Measurements from ENCODE around the gene PRKACA.

DNA sequence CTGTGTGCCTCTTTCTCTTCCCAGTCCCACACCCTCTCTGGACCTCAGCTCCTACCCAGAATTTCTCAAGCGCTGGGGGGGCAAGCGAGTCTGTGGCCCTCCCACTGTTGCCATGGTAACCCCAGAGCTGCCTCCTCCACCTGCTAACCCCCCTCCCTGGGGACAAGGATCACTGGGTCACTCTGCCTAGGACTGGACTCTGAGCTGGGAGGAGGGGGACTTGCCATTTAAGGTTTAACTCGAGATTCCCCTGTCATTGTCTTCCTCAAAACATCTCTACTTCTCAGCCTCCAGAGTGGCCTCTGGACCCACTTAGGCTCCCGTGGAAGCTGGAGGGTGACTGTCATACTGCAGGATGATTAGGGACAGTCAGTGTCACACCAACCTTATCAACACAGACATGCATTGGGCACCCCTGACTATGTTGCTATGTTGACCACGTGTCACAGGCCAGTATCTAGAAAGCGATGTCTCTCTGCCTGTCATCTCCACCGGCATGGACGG lies 57.9 kb downstream of the PRKACA start:
- TF ChIP-seq, protein P1, sequence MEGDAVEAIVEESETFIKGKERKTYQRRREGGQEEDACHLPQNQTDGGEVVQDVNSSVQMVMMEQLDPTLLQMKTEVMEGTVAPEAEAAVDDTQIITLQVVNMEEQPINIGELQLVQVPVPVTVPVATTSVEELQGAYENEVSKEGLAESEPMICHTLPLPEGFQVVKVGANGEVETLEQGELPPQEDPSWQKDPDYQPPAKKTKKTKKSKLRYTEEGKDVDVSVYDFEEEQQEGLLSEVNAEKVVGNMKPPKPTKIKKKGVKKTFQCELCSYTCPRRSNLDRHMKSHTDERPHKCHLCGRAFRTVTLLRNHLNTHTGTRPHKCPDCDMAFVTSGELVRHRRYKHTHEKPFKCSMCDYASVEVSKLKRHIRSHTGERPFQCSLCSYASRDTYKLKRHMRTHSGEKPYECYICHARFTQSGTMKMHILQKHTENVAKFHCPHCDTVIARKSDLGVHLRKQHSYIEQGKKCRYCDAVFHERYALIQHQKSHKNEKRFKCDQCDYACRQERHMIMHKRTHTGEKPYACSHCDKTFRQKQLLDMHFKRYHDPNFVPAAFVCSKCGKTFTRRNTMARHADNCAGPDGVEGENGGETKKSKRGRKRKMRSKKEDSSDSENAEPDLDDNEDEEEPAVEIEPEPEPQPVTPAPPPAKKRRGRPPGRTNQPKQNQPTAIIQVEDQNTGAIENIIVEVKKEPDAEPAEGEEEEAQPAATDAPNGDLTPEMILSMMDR (IDR thresholded peaks at IDR 0.05) = no peak
- no peak for TF ChIP-seq POLR2A (IDR thresholded peaks at IDR 0.05)
- no peak for TF ChIP-seq POLR2AphosphoS5 (IDR thresholded peaks at IDR 0.05)
